CD8-positive, alpha-beta memory T cell (primary cell): ENCODE measurements around the gene FRRS1L. TPM values are rescaled to one million over a fixed set of nuclear protein-coding genes. Genes with fewer than 3 reads are reported as not detected.

ENCODE experiments used
- CTCF ChIA-PET: fragments of 350-600 bp; sonication (Branson Sonifier 250); formaldehyde crosslinking; loops from one replicate; lab custom pipeline; 2021; ENCODE audit warnings: antibody characterized with exemption; lab: Charles Lee
- POLR2A ChIA-PET: fragments of 350-600 bp; sonication (Branson Sonifier 250); formaldehyde crosslinking; loops from one replicate; lab custom pipeline; 2021; ENCODE audit warnings: antibody characterized with exemption; lab: Charles Lee
- DNase-seq, 5 donors: peaks; one replicate each; pipeline versions ENCODE4 v3.0.0 to v3.0.0-alpha.2; 2020 to 2022; ENCODE audit warnings: mixed read lengths in 1 of 5
- H3K27ac ChIP-seq: one replicate; pipeline ENCODE4 v1.7.0; 2013; ENCODE audit warnings: low read depth, mild to moderate bottlenecking, low read length, moderate library complexity
- H3K27me3 ChIP-seq: 2 replicates; pipeline ENCODE4 v1.7.0; 2013; ENCODE audit warnings: low read length, mild to moderate bottlenecking; ENCODE audit not compliant: insufficient read depth, poor library complexity, severe bottlenecking
- H3K36me3 ChIP-seq: 2 replicates; pipeline ENCODE4 v1.7.0; 2013; ENCODE audit warnings: mild to moderate bottlenecking, low read length, moderate library complexity; ENCODE audit not compliant: insufficient read depth
- H3K4me1 ChIP-seq: 2 replicates; pipeline ENCODE4 v1.7.0; 2013; ENCODE audit warnings: mild to moderate bottlenecking, low read length, moderate library complexity; ENCODE audit not compliant: insufficient read depth
- H3K4me3 ChIP-seq: 2 replicates; pipeline ENCODE4 v1.7.0; 2013; ENCODE audit warnings: mild to moderate bottlenecking, low read length
- H3K9me3 ChIP-seq: 2 replicates; pipeline ENCODE4 v1.7.0; 2013; ENCODE audit warnings: mild to moderate bottlenecking, low read length
- H3K27ac Mint-ChIP-seq, 8 donors: one replicate each; pipeline ENCODE4 v1.8.0; 2020 to 2021; ENCODE audit warnings: mixed read lengths in 8 of 8, mild to moderate bottlenecking in 6 of 8, inconsistent platforms in 3 of 8, moderate library complexity in 3 of 8
- H3K27me3 Mint-ChIP-seq, 2 donors: one replicate each; pipeline ENCODE4 v1.8.0; 2020 to 2021; ENCODE audit warnings: mixed read lengths in 2 of 2, mild to moderate bottlenecking in 1 of 2, moderate library complexity in 1 of 2
- H3K36me3 Mint-ChIP-seq, 3 donors: one replicate each; pipeline ENCODE4 v1.8.0; 2020 to 2021; ENCODE audit warnings: mixed read lengths in 3 of 3, inconsistent platforms in 1 of 3, mild to moderate bottlenecking in 1 of 3
- H3K4me1 Mint-ChIP-seq, 3 donors: one replicate each; pipeline ENCODE4 v1.8.0; 2020 to 2021; ENCODE audit warnings: mixed read lengths in 3 of 3, inconsistent platforms in 1 of 3, mild to moderate bottlenecking in 1 of 3
- H3K4me3 Mint-ChIP-seq, 7 donors: one replicate each; pipeline ENCODE4 v1.8.0; 2020 to 2021; ENCODE audit warnings: mixed read lengths in 7 of 7, mild to moderate bottlenecking in 6 of 7, moderate library complexity in 4 of 7, inconsistent platforms in 2 of 7
- H3K9me3 Mint-ChIP-seq, 5 donors: one replicate each; pipeline ENCODE4 v1.8.0; 2020 to 2022; ENCODE audit warnings: mixed read lengths in 5 of 5, mild to moderate bottlenecking in 3 of 5, moderate library complexity in 2 of 5, inconsistent platforms in 1 of 5
- polyA plus RNA-seq: library from polyadenylated mRNA; unstranded; fragments of 300-500 nt; fragmentation: Illumina TruSeq; gene quantifications from one replicate; pipeline ENCODE4 v1.2.3, GENCODE V29; 2021
- total RNA-seq, 2 experiments: library from RNA; stranded (reverse); gene quantifications; one replicate each; pipeline ENCODE4 v1.2.3, GENCODE V29; 2021

Gene FRRS1L
- total and polyA plus RNA-seq, 3 experiments from 2014 or later, result not detected

DNA sequence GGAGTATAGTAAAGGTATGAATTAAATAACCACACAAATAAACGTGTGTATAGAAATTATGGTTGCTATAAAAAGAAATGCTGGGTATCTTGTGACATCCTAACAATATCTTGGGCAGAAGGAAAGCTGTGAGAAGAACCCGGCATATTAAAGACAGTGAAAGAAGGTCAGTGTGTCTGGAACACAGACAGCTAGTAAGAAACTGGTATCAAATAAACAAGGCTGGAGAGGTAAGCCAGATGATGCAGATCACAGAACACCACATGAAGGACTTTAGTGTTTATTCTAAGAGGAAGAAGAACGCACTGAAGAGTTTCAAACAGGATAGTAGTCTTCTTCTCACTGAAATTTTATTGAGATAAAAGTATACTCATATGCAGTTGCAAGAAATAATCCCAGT, 71.7 kb downstream of the FRRS1L start:
- Histone ChIP-seq H3K4me1 (peaks cover 67% of the 10 kb centered on the region), H3K27ac (no peak overlapping the region), H3K27me3 (no peaks in the 10 kb centered on the region), H3K4me3 (no peak overlapping the region), H3K9me3 (no peaks in the 10 kb centered on the region), H3K36me3 (peaks cover 11% of the 10 kb centered on the region)
- H3K4me3 Mint-ChIP-seq, result no peak overlapping the region
- no peaks in the 10 kb centered on the region for H3K9me3 Mint-ChIP-seq
- H3K4me1 Mint-ChIP-seq, result peaks cover 69 to 82% (median 74%) of the 10 kb centered on the region in 3 donors
- no peaks in the 10 kb centered on the region for H3K27me3 Mint-ChIP-seq
- ChIA-PET POLR2A (no interaction called here), CTCF (no interaction called here)
- H3K36me3 Mint-ChIP-seq, result peaks cover 0 to 75% (median 20%) of the 10 kb centered on the region in 3 donors
- peak overlapping the region in 3 of 8 donors; percentile 13 to 31 (median 16) for H3K27ac Mint-ChIP-seq
- no peak for DNase-seq

DNA sequence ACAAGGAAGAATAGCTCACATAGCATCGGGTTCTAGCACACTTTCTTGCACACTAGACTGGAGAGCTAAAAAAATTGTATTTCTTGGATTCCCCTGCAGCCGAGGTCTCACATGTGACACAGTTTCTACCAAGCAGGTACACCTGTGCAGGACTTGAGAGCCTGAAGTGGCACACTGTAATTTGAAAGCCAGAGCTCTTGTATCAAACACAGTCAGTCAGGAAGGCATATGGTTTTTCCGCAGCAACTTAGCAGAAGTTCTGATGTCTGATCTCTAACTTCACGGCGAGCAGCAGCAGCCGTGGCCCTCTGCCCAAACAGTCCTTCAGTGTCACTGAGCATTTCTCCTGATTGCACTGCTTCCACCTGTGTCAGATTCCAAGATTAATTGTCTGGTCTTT, 72.8 kb downstream of the FRRS1L start:
- H3K4me3 Mint-ChIP-seq, result no peak overlapping the region
- H3K36me3 Mint-ChIP-seq, result peaks cover 0 to 82% (median 20%) of the 10 kb centered on the region in 3 donors
- H3K4me1 ChIP-seq, result peaks cover 59% of the 10 kb centered on the region
- no peaks in the 10 kb centered on the region for H3K9me3 Mint-ChIP-seq
- no peak overlapping the region for H3K4me3 ChIP-seq
- H3K9me3 ChIP-seq, result no peaks in the 10 kb centered on the region
- peak overlapping the region in 3 of 8 donors; percentile 16 to 70 (median 52) for H3K27ac Mint-ChIP-seq
- H3K4me1 Mint-ChIP-seq, result peaks cover 62 to 73% (median 65%) of the 10 kb centered on the region in 3 donors
- no peak overlapping the region for H3K27ac ChIP-seq
- peaks cover 14% of the 10 kb centered on the region for H3K36me3 ChIP-seq
- ChIA-PET POLR2A (no interaction called here), CTCF (no interaction called here)
- no peaks in the 10 kb centered on the region for H3K27me3 Mint-ChIP-seq
- DNase-seq, result no peak
- no peaks in the 10 kb centered on the region for H3K27me3 ChIP-seq

GRCh38 chr9:109092587-109092986, 74.5 kb downstream of the FRRS1L start:
- Histone ChIP-seq H3K36me3 (peaks cover 27% of the 10 kb centered on the region), H3K27ac (no peak overlapping the region), H3K27me3 (no peaks in the 10 kb centered on the region), H3K9me3 (no peaks in the 10 kb centered on the region), H3K4me3 (no peak overlapping the region), H3K4me1 (peaks cover 42% of the 10 kb centered on the region)
- Mint-ChIP-seq H3K27ac (peak overlapping the region in 3 of 8 donors; percentile 27 to 49 (median 35)), H3K4me3 (no peak overlapping the region), H3K9me3 (no peaks in the 10 kb centered on the region), H3K36me3 (peaks cover 0 to 88% (median 22%) of the 10 kb centered on the region in 3 donors), H3K27me3 (no peaks in the 10 kb centered on the region), H3K4me1 (peaks cover 47 to 58% (median 49%) of the 10 kb centered on the region in 3 donors)
- ChIA-PET CTCF (no interaction called here), POLR2A (no interaction called here)
- DNase-seq, result no peak

GRCh38 chr9:109092051-109092580, 74.9 kb downstream of the FRRS1L start:
- DNase-seq, result no peak
- H3K36me3 ChIP-seq, result peaks cover 29% of the 10 kb centered on the region
- no peaks in the 10 kb centered on the region for H3K27me3 ChIP-seq
- H3K4me3 ChIP-seq, result no peak overlapping the region
- Mint-ChIP-seq H3K27ac (peak overlapping the region in 4 of 8 donors; percentile 10 to 57 (median 52)), H3K36me3 (peaks cover 0 to 90% (median 24%) of the 10 kb centered on the region in 3 donors), H3K9me3 (no peaks in the 10 kb centered on the region), H3K4me3 (no peak overlapping the region), H3K27me3 (no peaks in the 10 kb centered on the region), H3K4me1 (peaks cover 45 to 54% (median 46%) of the 10 kb centered on the region in 3 donors)
- ChIA-PET CTCF (no interaction called here), POLR2A (interaction anchor here (0.7 kb wide), 1 partner anchor 28 kb away, joined by 3 read pairs; the partner anchor contains the start of gene TMEM245)
- peaks cover 37% of the 10 kb centered on the region for H3K4me1 ChIP-seq
- no peak overlapping the region for H3K27ac ChIP-seq
- no peaks in the 10 kb centered on the region for H3K9me3 ChIP-seq

DNA sequence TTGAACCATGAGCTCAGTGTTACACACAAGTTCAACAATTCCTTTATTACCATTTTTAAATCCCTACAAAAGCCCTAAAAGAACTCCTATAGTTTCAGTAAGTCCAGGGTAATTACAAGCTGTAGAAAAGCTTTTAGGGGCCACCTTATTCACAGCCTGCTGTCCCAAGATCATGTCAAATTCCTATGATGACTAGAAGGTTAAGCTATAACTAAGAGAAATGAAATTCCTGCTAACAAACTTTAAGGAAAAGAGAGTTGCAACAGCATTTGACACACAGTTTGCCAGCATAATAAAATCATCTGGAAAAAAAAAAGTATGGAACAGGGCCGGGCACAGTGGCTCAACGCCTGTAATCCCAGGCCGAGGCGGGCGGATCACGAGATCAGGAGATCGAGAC, 78.8 kb downstream of the FRRS1L start:
- H3K4me3 ChIP-seq, result no peak overlapping the region
- no peaks in the 10 kb centered on the region for H3K4me1 ChIP-seq
- no peak for DNase-seq
- H3K36me3 Mint-ChIP-seq, result peaks cover 3 to 83% (median 25%) of the 10 kb centered on the region in 3 donors
- H3K4me3 Mint-ChIP-seq, result no peak overlapping the region
- ChIA-PET CTCF (interaction anchor here (0.7 to 2.5 kb wide), 3 partner anchors 13 to 54 kb away, joined by 3 to 7 read pairs (median 3); no protein-coding TSS in a partner anchor), POLR2A (no interaction called here)
- H3K27me3 ChIP-seq, result no peaks in the 10 kb centered on the region
- H3K9me3 Mint-ChIP-seq, result no peaks in the 10 kb centered on the region
- H3K36me3 ChIP-seq, result peaks cover 44% of the 10 kb centered on the region
- no peaks in the 10 kb centered on the region for H3K27me3 Mint-ChIP-seq
- no peaks in the 10 kb centered on the region for H3K9me3 ChIP-seq
- no peak overlapping the region for H3K27ac Mint-ChIP-seq
- H3K4me1 Mint-ChIP-seq, result peaks cover 9 to 20% (median 16%) of the 10 kb centered on the region in 3 donors
- H3K27ac ChIP-seq, result no peak overlapping the region

DNA sequence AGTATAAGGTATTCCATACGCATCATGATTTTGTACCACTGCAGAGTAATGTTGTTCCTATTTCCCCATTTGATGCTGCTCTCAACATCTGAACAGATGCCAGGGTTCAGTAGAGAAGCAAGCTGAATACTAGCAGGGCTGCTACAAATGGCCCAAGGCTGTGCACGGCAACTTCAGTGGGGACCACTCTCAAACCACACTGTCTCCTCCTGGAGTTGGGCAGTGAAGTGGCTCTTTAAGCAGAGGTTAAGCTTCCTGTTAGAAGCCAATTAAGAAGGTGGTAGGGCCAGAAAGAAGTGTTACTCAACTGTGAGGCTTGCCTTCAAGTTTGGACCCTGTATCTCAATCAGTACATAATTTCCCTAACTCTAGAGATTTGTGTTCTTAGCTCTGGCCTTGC, 79.3 kb downstream of the FRRS1L start:
- Histone ChIP-seq H3K27me3 (no peaks in the 10 kb centered on the region), H3K36me3 (peaks cover 43% of the 10 kb centered on the region), H3K4me3 (no peak overlapping the region), H3K4me1 (no peaks in the 10 kb centered on the region), H3K9me3 (no peaks in the 10 kb centered on the region), H3K27ac (no peak overlapping the region)
- H3K4me3 Mint-ChIP-seq, result no peak overlapping the region
- no peaks in the 10 kb centered on the region for H3K9me3 Mint-ChIP-seq
- POLR2A ChIA-PET, result no interaction called here
- CTCF ChIA-PET, result interaction anchor here (2.5 kb wide), 1 partner anchor 13 kb away, joined by 7 read pairs; no protein-coding TSS in a partner anchor
- H3K27ac Mint-ChIP-seq, result peak overlapping the region in 1 of 8 donors; percentile 15
- peaks cover 9 to 19% (median 14%) of the 10 kb centered on the region in 3 donors for H3K4me1 Mint-ChIP-seq
- DNase-seq, result no peak
- peaks cover 6 to 83% (median 24%) of the 10 kb centered on the region in 3 donors for H3K36me3 Mint-ChIP-seq
- H3K27me3 Mint-ChIP-seq, result no peaks in the 10 kb centered on the region

DNA sequence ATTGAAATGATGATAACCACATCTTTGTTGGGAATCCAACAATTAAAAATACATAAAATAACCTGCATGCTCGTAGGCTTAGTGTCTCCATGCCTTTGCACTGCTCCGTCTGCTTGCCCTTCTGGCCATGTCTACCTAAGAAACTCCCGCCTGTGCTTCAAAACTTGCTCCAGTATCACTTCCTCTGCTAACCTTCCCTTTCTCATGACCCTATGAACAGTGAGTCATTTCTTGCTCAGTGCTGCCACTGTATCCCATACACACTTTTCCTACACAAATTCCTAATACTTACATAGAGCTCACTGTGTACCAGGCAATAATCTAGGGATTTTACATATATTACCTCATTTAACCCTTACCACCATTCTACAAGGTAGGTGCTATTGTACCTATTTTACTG, 80.8 kb downstream of the FRRS1L start:
- no peak for DNase-seq
- ChIA-PET CTCF (no interaction called here), POLR2A (no interaction called here)
- H3K27me3 ChIP-seq, result no peaks in the 10 kb centered on the region
- H3K9me3 ChIP-seq, result no peaks in the 10 kb centered on the region
- no peak overlapping the region for H3K4me3 ChIP-seq
- no peak overlapping the region for H3K27ac ChIP-seq
- Mint-ChIP-seq H3K36me3 (peaks cover 6 to 81% (median 20%) of the 10 kb centered on the region in 3 donors), H3K9me3 (no peaks in the 10 kb centered on the region), H3K4me3 (no peak overlapping the region), H3K27ac (peak overlapping the region in 2 of 8 donors; percentile 3 to 21), H3K4me1 (peaks cover 8 to 17% (median 10%) of the 10 kb centered on the region in 3 donors), H3K27me3 (no peaks in the 10 kb centered on the region)
- H3K4me1 ChIP-seq, result no peaks in the 10 kb centered on the region
- H3K36me3 ChIP-seq, result peaks cover 33% of the 10 kb centered on the region

- POLR2A ChIA-PET, result no interaction called here
- Mint-ChIP-seq H3K4me3 (no peak overlapping the region), H3K27ac (no peak overlapping the region), H3K4me1 (peaks cover 7 to 17% (median 8%) of the 10 kb centered on the region in 3 donors), H3K27me3 (no peaks in the 10 kb centered on the region), H3K9me3 (no peaks in the 10 kb centered on the region), H3K36me3 (peaks cover 6 to 80% (median 16%) of the 10 kb centered on the region in 3 donors)
- no peak overlapping the region for H3K27ac ChIP-seq
- DNase-seq, result no peak
- no peaks in the 10 kb centered on the region for H3K9me3 ChIP-seq
- CTCF ChIA-PET, result no interaction called here
- H3K36me3 ChIP-seq, result peaks cover 37% of the 10 kb centered on the region
- H3K27me3 ChIP-seq, result no peaks in the 10 kb centered on the region
- H3K4me1 ChIP-seq, result no peaks in the 10 kb centered on the region
- H3K4me3 ChIP-seq, result no peak overlapping the region
Measured at GRCh38 chr9:109085510-109085909, 81.5 kb downstream of the FRRS1L start.
